ENCODE results near the gene ADSL.
"Not testable (repeated sequence)": the region's sequence is repeated elsewhere in the genome, so short reads cannot be mapped to it uniquely, and the experiment has no call there.

ADSL gene

DNA sequence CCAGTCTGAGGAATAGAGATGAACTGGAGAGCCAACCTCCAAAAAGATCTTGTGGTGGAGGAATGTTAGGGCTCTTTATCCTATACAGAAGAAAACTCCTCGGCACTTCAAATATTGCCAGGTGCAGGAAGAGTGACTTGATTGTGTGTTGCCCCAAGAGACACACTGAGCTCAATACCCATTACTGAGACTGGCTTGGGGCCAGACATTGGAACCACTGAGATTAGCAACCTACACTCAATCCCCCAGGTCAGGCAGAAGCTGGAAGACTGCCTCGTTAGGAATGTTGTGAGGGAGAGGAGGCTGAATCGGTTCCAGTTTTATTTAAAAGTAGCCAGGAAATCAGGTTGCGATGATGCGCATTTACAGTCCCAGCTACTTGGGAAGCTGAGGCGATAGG, 21.7 kb downstream of the ADSL start:
- DNase-seq (ENCODE audit: low read depth in 2 of 2) = no peak

DNA sequence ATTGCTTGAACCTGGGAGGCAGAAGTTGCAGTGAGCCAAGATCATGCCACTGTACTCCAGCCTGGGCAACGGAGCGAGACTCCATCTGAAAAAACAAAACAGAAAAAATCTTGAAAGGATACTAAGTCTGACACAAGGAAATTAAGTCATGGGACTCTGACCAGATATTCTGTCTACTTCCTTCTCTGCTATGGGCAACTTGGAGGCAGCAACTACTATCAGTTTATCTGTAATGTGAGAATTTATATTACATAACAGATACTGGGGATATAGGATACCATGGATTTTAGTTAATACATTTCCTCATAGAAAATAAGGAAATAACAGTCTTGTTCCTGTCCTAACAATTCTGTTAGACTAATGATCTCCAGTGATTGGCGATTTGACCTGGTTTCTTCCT, 22.5 kb downstream of the ADSL start:
- DNase-seq (ENCODE audit: low read depth in 2 of 2) = no peak

GRCh38 chr22:40374567-40374966, 28.3 kb downstream of the ADSL start:
- no peak for DNase-seq (ENCODE audit: low read depth in 2 of 2)

DNA sequence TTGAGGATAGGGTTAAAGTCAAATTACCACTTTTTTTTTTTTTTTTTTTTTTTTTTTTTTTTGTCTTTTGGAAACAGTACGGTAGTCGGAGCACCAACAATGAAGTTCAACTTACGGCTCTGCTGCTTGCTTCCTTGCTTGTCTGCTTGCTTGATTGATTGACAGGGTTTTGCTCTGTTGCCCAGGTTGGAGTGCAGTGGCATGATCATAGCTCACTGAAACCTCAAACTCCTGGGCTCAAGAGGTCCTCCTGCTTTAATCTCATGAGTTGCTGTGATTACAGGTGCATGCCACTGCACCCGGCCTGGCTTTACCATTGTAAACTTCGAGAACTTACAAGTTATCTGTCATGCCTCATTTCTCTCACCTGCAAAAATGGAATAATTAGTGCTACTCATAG, 29.8 kb downstream of the ADSL start:
- no peak for DNase-seq (ENCODE audit: low read depth in 2 of 2)

DNA sequence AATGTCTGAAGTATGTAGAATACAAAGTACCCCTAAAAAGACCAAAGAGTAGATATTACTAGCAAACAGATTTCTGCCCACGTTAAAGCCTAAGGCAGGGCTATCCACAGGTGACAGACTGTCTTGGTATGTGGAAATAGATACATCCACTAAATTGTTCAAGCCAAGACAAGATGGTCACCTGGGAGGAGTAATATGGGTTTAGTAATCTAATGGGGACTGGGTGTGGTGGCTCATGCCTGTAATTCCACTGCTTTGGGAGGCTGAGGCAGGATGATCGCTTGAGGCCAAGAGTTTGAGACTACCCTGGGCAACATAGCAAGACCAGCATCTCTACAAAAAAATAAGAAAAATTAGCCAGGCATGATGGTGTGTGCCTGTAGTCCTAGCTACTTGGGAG, 31.6 kb downstream of the ADSL start:
- no peak for DNase-seq (ENCODE audit: low read depth in 2 of 2)

- DNase-seq (ENCODE audit: low read depth in 2 of 2) = not testable (repeated sequence)
These were observed 32.1 kb downstream of the ADSL start for GRCh38 chr22:40378448-40378847.

DNA sequence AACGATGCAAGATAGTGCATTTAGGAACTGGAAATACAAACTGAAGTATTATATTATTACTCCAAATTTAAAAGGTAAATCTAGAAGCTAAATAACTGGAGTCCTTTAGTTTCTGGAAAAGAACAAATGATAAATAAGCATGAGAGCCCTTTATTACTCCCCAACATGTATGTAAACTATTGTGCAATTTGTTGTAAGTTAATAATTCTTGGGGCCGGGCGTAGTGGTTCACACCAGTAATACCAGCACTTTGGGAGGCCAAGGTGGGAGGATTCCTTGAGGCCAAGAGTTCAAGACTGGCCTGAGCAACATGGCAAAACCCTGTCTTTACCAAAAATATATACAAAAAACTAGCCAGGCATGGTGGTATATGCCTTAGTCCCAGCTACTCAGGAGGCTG, 35.2 kb downstream of the ADSL start:
- DNase-seq (ENCODE audit: low read depth in 2 of 2) = no peak

DNA sequence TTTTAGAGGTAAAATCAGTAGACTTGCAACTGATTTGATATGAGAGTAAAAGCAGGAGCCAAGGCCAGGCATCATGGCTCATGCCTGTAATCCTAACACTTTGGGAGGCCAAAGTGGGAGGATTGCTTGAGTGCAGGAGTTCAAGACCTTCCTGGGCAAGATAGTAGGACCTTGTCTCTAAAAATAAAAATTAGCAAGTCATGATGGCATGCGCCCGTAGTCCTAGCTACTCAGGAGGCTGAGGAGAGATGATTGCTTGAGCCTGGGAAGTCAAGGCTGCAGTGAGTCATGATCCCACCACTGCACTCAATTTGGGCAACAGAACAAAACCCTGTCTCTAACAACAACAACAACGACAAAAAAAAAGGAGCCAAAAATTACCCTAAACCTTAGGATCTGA, 37.6 kb downstream of the ADSL start:
- no peak for DNase-seq (ENCODE audit: low read depth in 2 of 2)

DNA sequence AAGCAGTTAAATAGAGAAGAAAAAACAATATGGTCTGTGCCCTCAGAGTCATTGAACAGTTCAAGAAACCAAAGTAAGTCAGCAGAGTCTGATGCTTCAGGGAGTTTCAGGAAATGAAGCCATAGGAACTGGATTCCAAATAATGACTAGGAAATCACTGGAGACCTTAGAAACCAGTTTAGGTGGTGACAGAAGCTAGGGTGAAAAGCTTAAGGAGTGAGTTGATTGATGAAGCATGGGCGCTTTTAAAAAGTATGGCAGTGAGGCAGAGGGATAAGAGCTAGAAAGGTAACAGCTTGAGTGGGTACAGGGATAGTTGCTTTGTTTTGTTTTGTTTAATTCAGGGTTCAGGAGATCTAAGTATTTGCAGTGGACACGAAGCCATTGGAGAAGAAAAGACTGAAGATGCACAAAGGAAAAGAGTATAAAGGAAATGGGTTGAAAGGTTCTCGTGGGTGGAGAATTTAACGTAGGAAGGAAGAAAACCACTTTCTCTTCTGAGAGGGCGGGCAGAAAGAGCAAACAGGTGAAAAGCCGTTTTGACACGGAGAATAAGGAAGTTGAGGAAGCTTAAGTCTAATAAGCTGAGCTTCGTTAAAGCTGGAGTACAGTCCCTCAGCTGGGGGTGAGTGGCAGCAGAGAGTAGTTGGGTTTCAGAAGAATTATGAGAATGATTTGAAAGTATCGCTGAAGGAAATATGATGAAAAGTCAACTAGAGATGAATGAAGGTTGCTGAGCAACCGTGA, 38.9 kb downstream of the ADSL start:
- no peak for DNase-seq (ENCODE audit: low read depth in 2 of 2)

DNA sequence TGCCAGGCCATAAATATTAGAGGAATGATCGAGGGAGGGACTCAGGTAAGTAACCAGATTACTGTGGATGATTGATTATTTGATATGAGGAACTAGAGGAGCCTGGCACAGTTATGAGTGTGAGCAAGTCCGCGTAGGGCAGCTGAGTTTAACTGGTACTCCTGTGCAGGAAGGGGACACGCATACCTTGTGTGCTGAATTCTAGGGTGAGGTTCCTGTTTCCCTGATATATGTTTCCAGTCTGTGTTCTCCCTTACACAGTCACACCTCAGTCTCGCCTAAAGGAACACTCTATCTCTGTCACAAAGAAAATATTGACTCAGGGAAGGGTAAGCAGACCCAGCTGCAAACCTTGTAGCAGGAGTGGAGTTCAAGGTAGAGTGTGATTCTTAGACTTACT, 41.4 kb downstream of the ADSL start:
- no peak for DNase-seq (ENCODE audit: low read depth in 2 of 2)

- DNase-seq (ENCODE audit: low read depth in 2 of 2) = no peak
These were observed 41.9 kb downstream of the ADSL start for GRCh38 chr22:40388231-40388630.

GRCh38 chr22:40391417-40391816, 45.1 kb downstream of the ADSL start:
- no peak for DNase-seq (ENCODE audit: low read depth in 2 of 2)

- DNase-seq (ENCODE audit: low read depth in 2 of 2) = no peak
These were observed 46.3 kb downstream of the ADSL start for GRCh38 chr22:40392618-40393017.

- no peak for DNase-seq (ENCODE audit: low read depth in 2 of 2)
These were observed 48.3 kb downstream of the ADSL start for GRCh38 chr22:40394607-40395006.

DNA sequence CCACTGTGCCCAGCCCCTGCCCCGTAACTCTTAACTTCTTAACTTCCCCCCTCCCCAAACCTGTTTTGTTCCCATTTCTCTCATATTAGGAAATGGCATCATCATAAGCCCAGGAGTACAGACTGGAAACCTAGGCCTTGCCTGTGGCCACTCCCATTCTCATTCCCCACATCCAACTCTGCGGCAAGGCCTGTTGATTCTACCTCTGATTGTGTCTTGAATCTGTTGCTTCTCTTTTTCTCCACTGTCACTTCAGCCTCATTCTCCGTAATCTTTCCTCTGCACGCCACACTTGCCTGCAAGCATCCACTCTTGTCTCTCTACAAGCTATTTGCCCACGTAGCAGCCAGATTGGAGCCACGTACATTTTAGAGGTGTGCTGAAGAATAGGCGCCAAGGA, 49.3 kb downstream of the ADSL start:
- no peak for DNase-seq (ENCODE audit: low read depth in 2 of 2)

GRCh38 chr22:40396882-40397281, 50.6 kb downstream of the ADSL start:
- no peak for DNase-seq (ENCODE audit: low read depth in 2 of 2)

- DNase-seq (ENCODE audit: low read depth in 2 of 2) = no peak
These were observed 51.1 kb downstream of the ADSL start for GRCh38 chr22:40397396-40397795.

- DNase-seq (ENCODE audit: low read depth in 2 of 2) = no peak
These were observed 53.3 kb downstream of the ADSL start for GRCh38 chr22:40399621-40400020.

GRCh38 chr22:40400159-40400558, 53.9 kb downstream of the ADSL start:
- DNase-seq (ENCODE audit: low read depth in 2 of 2) = no peak

- no peak for DNase-seq (ENCODE audit: low read depth in 2 of 2)
These were observed 55.2 kb downstream of the ADSL start for GRCh38 chr22:40401532-40401931.

DNA sequence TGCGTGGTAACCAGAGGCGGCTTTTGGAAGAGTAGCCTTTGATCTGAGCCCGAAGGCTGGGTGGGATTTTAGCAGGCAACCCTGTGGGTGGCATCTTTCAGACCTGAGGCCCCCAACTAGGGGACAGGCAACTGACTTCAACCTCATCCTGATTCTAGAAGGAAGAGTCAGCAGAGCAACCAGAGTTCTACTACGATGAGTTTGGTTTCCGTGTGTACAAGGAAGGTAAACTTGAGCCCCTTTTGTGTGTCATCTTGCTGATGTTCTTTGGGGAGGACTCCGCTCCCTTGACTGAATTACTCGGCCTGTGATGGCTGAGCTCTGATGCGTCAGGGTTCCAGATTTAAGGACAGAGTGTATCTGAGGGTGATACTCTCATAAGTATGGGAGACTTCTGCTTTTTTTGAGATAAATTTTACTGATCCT, 55.7 kb downstream of the ADSL start:
- DNase-seq (ENCODE audit: low read depth in 2 of 2) = no peak

- DNase-seq (ENCODE audit: low read depth in 2 of 2) = no peak
These were observed 56.8 kb downstream of the ADSL start for GRCh38 chr22:40403141-40403540.

DNA sequence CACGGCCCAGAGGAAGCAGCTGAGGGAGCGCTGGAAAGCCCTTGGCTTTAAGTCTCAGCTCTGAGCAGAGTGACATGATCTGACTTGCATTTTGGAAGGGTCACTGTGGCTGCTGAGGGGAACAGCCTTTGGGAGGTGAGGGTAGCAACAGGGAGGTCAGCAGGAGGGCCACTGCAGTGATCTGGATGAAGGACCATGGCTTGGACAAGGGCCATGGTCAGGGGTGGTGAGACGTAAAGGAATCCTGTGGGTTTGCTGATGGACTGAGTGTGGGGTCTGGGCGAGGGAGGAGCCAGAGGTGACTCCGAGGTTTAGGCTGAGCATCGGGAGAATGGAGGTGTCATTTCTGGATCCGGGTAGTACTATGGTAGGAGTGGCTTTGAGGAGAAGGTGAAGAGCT, 57.4 kb downstream of the ADSL start:
- DNase-seq (ENCODE audit: low read depth in 2 of 2) = no peak

All from stimulated activated CD4-positive, alpha-beta T cell treated with anti-CD3 and anti-CD28 coated beads, Interleukin-1b, Interleukin-23, amount 100 ng/mL, for 1 hour (primary cell).